Measurements from ENCODE around the gene RPL10A. TPM values are rescaled to one million over a fixed set of nuclear protein-coding genes. Genes with fewer than 3 reads are reported as not detected.

The RPL10A gene
- total and polyA plus RNA-seq, 2 of the 8 experiments (the other 6 are each of a cell fraction or from before 2014, with no cell fraction given): 1,893 to 2,948 TPM

DNA sequence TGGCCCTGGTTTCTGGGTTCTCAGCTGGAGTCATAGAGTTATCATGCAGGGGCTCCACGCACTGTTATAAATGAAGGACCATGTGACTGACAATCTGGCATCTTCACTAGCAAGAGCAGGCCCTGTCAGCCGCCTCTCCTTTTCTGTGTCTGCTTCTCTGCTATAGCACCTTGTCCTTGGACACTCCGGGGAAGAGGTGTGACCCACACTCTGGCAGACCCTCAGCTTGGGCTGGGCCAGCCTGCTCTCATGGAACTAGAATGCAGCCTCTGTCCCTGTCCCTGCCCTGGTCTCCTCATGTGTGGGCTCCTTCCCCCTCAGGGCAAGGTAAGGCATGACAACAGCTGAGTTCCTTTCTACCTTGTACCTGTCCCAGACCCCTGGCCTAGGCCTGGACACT, 27.0 kb upstream of the RPL10A start (continued):
- TF ChIP-seq EZH2 (IDR thresholded peaks at IDR 0.05; ENCODE audit: low read depth, low read length, severe bottlenecking) (no peak), HDAC2 (IDR thresholded peaks at IDR 0.05; ENCODE audit: borderline replicate concordance in 1 of 2, low read depth in 2 of 2, low read length in 2 of 2) (no peak), RFX5 (IDR thresholded peaks at IDR 0.05; ENCODE audit: borderline replicate concordance, low read depth, low read length) (no peak)
- TF ChIP-seq, protein P1, sequence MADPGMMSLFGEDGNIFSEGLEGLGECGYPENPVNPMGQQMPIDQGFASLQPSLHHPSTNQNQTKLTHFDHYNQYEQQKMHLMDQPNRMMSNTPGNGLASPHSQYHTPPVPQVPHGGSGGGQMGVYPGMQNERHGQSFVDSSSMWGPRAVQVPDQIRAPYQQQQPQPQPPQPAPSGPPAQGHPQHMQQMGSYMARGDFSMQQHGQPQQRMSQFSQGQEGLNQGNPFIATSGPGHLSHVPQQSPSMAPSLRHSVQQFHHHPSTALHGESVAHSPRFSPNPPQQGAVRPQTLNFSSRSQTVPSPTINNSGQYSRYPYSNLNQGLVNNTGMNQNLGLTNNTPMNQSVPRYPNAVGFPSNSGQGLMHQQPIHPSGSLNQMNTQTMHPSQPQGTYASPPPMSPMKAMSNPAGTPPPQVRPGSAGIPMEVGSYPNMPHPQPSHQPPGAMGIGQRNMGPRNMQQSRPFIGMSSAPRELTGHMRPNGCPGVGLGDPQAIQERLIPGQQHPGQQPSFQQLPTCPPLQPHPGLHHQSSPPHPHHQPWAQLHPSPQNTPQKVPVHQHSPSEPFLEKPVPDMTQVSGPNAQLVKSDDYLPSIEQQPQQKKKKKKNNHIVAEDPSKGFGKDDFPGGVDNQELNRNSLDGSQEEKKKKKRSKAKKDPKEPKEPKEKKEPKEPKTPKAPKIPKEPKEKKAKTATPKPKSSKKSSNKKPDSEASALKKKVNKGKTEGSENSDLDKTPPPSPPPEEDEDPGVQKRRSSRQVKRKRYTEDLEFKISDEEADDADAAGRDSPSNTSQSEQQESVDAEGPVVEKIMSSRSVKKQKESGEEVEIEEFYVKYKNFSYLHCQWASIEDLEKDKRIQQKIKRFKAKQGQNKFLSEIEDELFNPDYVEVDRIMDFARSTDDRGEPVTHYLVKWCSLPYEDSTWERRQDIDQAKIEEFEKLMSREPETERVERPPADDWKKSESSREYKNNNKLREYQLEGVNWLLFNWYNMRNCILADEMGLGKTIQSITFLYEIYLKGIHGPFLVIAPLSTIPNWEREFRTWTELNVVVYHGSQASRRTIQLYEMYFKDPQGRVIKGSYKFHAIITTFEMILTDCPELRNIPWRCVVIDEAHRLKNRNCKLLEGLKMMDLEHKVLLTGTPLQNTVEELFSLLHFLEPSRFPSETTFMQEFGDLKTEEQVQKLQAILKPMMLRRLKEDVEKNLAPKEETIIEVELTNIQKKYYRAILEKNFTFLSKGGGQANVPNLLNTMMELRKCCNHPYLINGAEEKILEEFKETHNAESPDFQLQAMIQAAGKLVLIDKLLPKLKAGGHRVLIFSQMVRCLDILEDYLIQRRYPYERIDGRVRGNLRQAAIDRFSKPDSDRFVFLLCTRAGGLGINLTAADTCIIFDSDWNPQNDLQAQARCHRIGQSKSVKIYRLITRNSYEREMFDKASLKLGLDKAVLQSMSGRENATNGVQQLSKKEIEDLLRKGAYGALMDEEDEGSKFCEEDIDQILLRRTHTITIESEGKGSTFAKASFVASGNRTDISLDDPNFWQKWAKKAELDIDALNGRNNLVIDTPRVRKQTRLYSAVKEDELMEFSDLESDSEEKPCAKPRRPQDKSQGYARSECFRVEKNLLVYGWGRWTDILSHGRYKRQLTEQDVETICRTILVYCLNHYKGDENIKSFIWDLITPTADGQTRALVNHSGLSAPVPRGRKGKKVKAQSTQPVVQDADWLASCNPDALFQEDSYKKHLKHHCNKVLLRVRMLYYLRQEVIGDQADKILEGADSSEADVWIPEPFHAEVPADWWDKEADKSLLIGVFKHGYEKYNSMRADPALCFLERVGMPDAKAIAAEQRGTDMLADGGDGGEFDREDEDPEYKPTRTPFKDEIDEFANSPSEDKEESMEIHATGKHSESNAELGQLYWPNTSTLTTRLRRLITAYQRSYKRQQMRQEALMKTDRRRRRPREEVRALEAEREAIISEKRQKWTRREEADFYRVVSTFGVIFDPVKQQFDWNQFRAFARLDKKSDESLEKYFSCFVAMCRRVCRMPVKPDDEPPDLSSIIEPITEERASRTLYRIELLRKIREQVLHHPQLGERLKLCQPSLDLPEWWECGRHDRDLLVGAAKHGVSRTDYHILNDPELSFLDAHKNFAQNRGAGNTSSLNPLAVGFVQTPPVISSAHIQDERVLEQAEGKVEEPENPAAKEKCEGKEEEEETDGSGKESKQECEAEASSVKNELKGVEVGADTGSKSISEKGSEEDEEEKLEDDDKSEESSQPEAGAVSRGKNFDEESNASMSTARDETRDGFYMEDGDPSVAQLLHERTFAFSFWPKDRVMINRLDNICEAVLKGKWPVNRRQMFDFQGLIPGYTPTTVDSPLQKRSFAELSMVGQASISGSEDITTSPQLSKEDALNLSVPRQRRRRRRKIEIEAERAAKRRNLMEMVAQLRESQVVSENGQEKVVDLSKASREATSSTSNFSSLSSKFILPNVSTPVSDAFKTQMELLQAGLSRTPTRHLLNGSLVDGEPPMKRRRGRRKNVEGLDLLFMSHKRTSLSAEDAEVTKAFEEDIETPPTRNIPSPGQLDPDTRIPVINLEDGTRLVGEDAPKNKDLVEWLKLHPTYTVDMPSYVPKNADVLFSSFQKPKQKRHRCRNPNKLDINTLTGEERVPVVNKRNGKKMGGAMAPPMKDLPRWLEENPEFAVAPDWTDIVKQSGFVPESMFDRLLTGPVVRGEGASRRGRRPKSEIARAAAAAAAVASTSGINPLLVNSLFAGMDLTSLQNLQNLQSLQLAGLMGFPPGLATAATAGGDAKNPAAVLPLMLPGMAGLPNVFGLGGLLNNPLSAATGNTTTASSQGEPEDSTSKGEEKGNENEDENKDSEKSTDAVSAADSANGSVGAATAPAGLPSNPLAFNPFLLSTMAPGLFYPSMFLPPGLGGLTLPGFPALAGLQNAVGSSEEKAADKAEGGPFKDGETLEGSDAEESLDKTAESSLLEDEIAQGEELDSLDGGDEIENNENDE (IDR thresholded peaks at IDR 0.05; ENCODE audit: insufficient replicate concordance, low read length): no peak
- TF ChIP-seq, protein P2, sequence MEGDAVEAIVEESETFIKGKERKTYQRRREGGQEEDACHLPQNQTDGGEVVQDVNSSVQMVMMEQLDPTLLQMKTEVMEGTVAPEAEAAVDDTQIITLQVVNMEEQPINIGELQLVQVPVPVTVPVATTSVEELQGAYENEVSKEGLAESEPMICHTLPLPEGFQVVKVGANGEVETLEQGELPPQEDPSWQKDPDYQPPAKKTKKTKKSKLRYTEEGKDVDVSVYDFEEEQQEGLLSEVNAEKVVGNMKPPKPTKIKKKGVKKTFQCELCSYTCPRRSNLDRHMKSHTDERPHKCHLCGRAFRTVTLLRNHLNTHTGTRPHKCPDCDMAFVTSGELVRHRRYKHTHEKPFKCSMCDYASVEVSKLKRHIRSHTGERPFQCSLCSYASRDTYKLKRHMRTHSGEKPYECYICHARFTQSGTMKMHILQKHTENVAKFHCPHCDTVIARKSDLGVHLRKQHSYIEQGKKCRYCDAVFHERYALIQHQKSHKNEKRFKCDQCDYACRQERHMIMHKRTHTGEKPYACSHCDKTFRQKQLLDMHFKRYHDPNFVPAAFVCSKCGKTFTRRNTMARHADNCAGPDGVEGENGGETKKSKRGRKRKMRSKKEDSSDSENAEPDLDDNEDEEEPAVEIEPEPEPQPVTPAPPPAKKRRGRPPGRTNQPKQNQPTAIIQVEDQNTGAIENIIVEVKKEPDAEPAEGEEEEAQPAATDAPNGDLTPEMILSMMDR (IDR thresholded peaks at IDR 0.05; ENCODE audit: control extremely low read depth in 1 of 3, insufficient read depth in 1 of 3, low read depth in 1 of 3, low read length in 3 of 3): no peak

Data from H1 (cell line).